Loucy (cell line): ENCODE results near the gene ALDH1A3.

Source experiments
- H2AFZ ChIP-seq: fragments of 200-600 bp; sonication (generic); 2 replicates; pipeline ENCODE4 v1.6.0; 2016; ENCODE audit warnings: antibody characterized with exemption, mild to moderate bottlenecking, low read length, moderate library complexity
- H3F3A ChIP-seq: fragments of 200-600 bp; 2 replicates; pipeline ENCODE4 v1.6.0; 2016; ENCODE audit warnings: antibody characterized with exemption, low read depth, mild to moderate bottlenecking
- H3K27me3 ChIP-seq: fragments of 200-600 bp; sonication (generic); 2 replicates; pipeline ENCODE4 v1.6.1; 2014; ENCODE audit warnings: low read length, mild to moderate bottlenecking; ENCODE audit not compliant: insufficient read depth, poor library complexity, severe bottlenecking
- H3K36me3 ChIP-seq: fragments of 200-600 bp; sonication (generic); 2 replicates; pipeline ENCODE4 v1.6.1; 2016; ENCODE audit warnings: low read length; ENCODE audit not compliant: insufficient read depth
- H3K4me1 ChIP-seq: fragments of 200-600 bp; sonication (generic); 2 replicates; pipeline ENCODE4 v1.5.1; 2014; ENCODE audit warnings: low read length, mild to moderate bottlenecking; ENCODE audit not compliant: insufficient read depth, poor library complexity, severe bottlenecking
- H3K4me2 ChIP-seq: fragments of 200-600 bp; sonication (generic); 2 replicates; pipeline ENCODE4 v1.6.0; 2014; ENCODE audit warnings: antibody characterized with exemption, low read length, low read depth, mild to moderate bottlenecking; ENCODE audit not compliant: poor library complexity, severe bottlenecking
- H3K4me3 ChIP-seq: fragments of 200-600 bp; sonication (generic); 2 replicates; pipeline ENCODE4 v1.5.1; 2014; ENCODE audit warnings: low read length, mild to moderate bottlenecking, mixed read lengths; ENCODE audit not compliant: poor library complexity, severe bottlenecking
- H3K79me2 ChIP-seq: fragments of 200-600 bp; sonication (generic); 2 replicates; pipeline ENCODE4 v1.6.1; 2014; ENCODE audit warnings: low read length; ENCODE audit not compliant: insufficient read depth
- H3K9ac ChIP-seq: fragments of 200-600 bp; sonication (generic); 2 replicates; pipeline ENCODE4 v1.6.0; 2014; ENCODE audit warnings: mild to moderate bottlenecking, low read depth, low read length, moderate library complexity; ENCODE audit not compliant: poor library complexity, severe bottlenecking
- H3K9me2 ChIP-seq: fragments of 200-600 bp; sonication (generic); replicated peaks from 2 replicates; pipeline ENCODE4 v1.6.1; 2016; ENCODE audit warnings: low read depth, low read length, mixed read lengths
- H3K9me3 ChIP-seq: fragments of 200-600 bp; sonication (generic); 2 replicates; pipeline ENCODE4 v1.6.1; 2014; ENCODE audit warnings: mild to moderate bottlenecking, antibody characterized with exemption, low read length, low read depth; ENCODE audit not compliant: insufficient read depth
- H4K20me1 ChIP-seq: fragments of 200-600 bp; sonication (generic); 2 replicates; pipeline ENCODE4 v1.6.0; 2014; ENCODE audit warnings: antibody characterized with exemption, low read length, mild to moderate bottlenecking; ENCODE audit not compliant: insufficient read depth, poor library complexity, severe bottlenecking
- CTCF ChIP-seq: fragments of 200-600 bp; sonication (generic); conservative IDR thresholded peaks from 2 replicates; pipeline ENCODE4 v1.5.1; 2014; ENCODE audit warnings: mild to moderate bottlenecking, antibody characterized with exemption, low read length
- EZH2phosphoT487 ChIP-seq: fragments of 200-600 bp; IDR thresholded peaks from 2 replicates; pipeline ENCODE4 v1.6.1; 2018; ENCODE audit warnings: antibody characterized with exemption, mild to moderate bottlenecking, moderate library complexity, borderline replicate concordance

ALDH1A3 gene

GRCh38 chr15:100844167-100844566 lies 35.5 kb upstream of the ALDH1A3 start:
- Histone ChIP-seq H3K9ac (no peak overlapping the region), H3K36me3 (no peaks in the 10 kb centered on the region), H2AFZ (no peak overlapping the region), H3F3A (no peaks in the 10 kb centered on the region), H3K9me2 (no peaks in the 10 kb centered on the region), H3K79me2 (no peaks in the 10 kb centered on the region), H3K9me3 (no peaks in the 10 kb centered on the region), H3K4me3 (no peak overlapping the region), H3K4me2 (no peak overlapping the region), H3K4me1 (no peaks in the 10 kb centered on the region), H4K20me1 (no peaks in the 10 kb centered on the region), H3K27me3 (no peaks in the 10 kb centered on the region)
- no peak for TF ChIP-seq EZH2phosphoT487
- no peak for TF ChIP-seq CTCF

- Histone ChIP-seq H3K79me2 (no peaks in the 10 kb centered on the region), H3K27me3 (no peaks in the 10 kb centered on the region), H3K9ac (no peak overlapping the region), H3K9me3 (no peaks in the 10 kb centered on the region), H3K36me3 (no peaks in the 10 kb centered on the region), H3K9me2 (no peaks in the 10 kb centered on the region), H3K4me2 (no peak overlapping the region), H3F3A (no peaks in the 10 kb centered on the region), H3K4me3 (no peak overlapping the region), H4K20me1 (no peaks in the 10 kb centered on the region), H2AFZ (no peak overlapping the region), H3K4me1 (no peaks in the 10 kb centered on the region)
- TF ChIP-seq EZH2phosphoT487: no peak
- TF ChIP-seq CTCF: no peak
Observed at GRCh38 chr15:100844778-100845177, 34.9 kb upstream of the ALDH1A3 start.

- no peaks in the 10 kb centered on the region for H3K36me3 ChIP-seq
- no peaks in the 10 kb centered on the region for H4K20me1 ChIP-seq
- H3K27me3 ChIP-seq: no peaks in the 10 kb centered on the region
- no peak overlapping the region for H3K4me2 ChIP-seq
- H3K79me2 ChIP-seq: no peaks in the 10 kb centered on the region
- no peak for TF ChIP-seq CTCF
- no peak for TF ChIP-seq EZH2phosphoT487
- no peaks in the 10 kb centered on the region for H3K9me2 ChIP-seq
- H2AFZ ChIP-seq: no peak overlapping the region
- H3K4me1 ChIP-seq: no peaks in the 10 kb centered on the region
- no peak overlapping the region for H3K9ac ChIP-seq
- H3K9me3 ChIP-seq: no peaks in the 10 kb centered on the region
- no peak overlapping the region for H3K4me3 ChIP-seq
- H3F3A ChIP-seq: no peaks in the 10 kb centered on the region
Observed at GRCh38 chr15:100847194-100847593, 32.4 kb upstream of the ALDH1A3 start.
